OCI-LY1 (cell line): ENCODE measurements around the gene MYOF.
A peak's percentile ranks its signal among the peaks of the same experiment; 100 is the strongest.
"Not testable (repeated sequence)": the region's sequence is repeated elsewhere in the genome, so short reads cannot be mapped to it uniquely, and the experiment has no call there.

ENCODE experiments used
- H2AFZ ChIP-seq: fragments of 200-600 bp; sonication (generic), shearing (Covaris generic); 2 replicates; pipeline ENCODE4 v1.6.0; 2014; ENCODE audit warnings: antibody characterized with exemption, mild to moderate bottlenecking, low read length
- H3F3A ChIP-seq: fragments of 200-600 bp; sonication (generic), shearing (Covaris generic); 2 replicates; pipeline ENCODE4 v1.6.0; 2014; ENCODE audit warnings: mild to moderate bottlenecking, antibody characterized with exemption, low read length, moderate library complexity; ENCODE audit not compliant: insufficient read depth
- H3K27ac ChIP-seq: fragments of 200-600 bp; sonication (generic); 2 replicates; pipeline ENCODE4 v1.5.1; 2014; ENCODE audit warnings: low read length, mixed run types, mild to moderate bottlenecking, low read depth; ENCODE audit not compliant: poor library complexity, severe bottlenecking
- H3K27me3 ChIP-seq: fragments of 200-600 bp; sonication (generic); 2 replicates; pipeline ENCODE4 v1.6.0; 2014; ENCODE audit warnings: antibody characterized with exemption, mild to moderate bottlenecking, low read length, moderate library complexity; ENCODE audit not compliant: insufficient read depth
- H3K36me3 ChIP-seq: fragments of 200-600 bp; sonication (generic); 2 replicates; pipeline ENCODE4 v1.6.1; 2014; ENCODE audit warnings: mild to moderate bottlenecking, antibody characterized with exemption, low read length, moderate library complexity, mixed read lengths; ENCODE audit not compliant: insufficient read depth
- H3K4me1 ChIP-seq: fragments of 200-600 bp; sonication (generic); 2 replicates; pipeline ENCODE4 v1.5.1; 2014; ENCODE audit warnings: mild to moderate bottlenecking, low read length, moderate library complexity; ENCODE audit not compliant: insufficient read depth, severe bottlenecking
- H3K4me2 ChIP-seq: fragments of 200-600 bp; sonication (generic), shearing (Covaris generic); 2 replicates; pipeline ENCODE4 v1.6.1; 2014; ENCODE audit warnings: low read length
- H3K4me3 ChIP-seq: fragments of 200-600 bp; sonication (generic); 2 replicates; pipeline ENCODE4 v1.5.1; 2014; ENCODE audit warnings: low read length, low read depth, mild to moderate bottlenecking, mixed read lengths; ENCODE audit not compliant: poor library complexity, severe bottlenecking
- H3K79me2 ChIP-seq: fragments of 200-600 bp; shearing (Covaris generic); 2 replicates; pipeline ENCODE4 v1.6.1; 2016; ENCODE audit warnings: mixed run types, low read length, mixed read lengths; ENCODE audit not compliant: insufficient read depth
- H3K9ac ChIP-seq: fragments of 200-600 bp; sonication (generic), shearing (Covaris generic); 2 replicates; pipeline ENCODE4 v1.6.1; 2014; ENCODE audit warnings: mild to moderate bottlenecking, low read length, mixed read lengths
- H3K9me2 ChIP-seq: fragments of 200-600 bp; sonication (generic), shearing (Covaris generic); 2 replicates; pipeline ENCODE4 v1.6.1; 2014; ENCODE audit warnings: low read depth, mild to moderate bottlenecking, low read length, mixed read lengths
- H3K9me3 ChIP-seq: fragments of 200-600 bp; shearing (Covaris generic); 2 replicates; pipeline ENCODE4 v1.6.1; 2014; ENCODE audit warnings: low read length, mixed read lengths
- H4K20me1 ChIP-seq: fragments of 200-600 bp; sonication (generic), shearing (Covaris generic); 2 replicates; pipeline ENCODE4 v1.6.0; 2016; ENCODE audit warnings: mild to moderate bottlenecking, low read length; ENCODE audit not compliant: insufficient read depth
- EZH2 ChIP-seq: fragments of 200-600 bp; sonication (generic), shearing (Covaris generic); IDR thresholded peaks from 2 replicates; pipeline ENCODE4 v1.8.0; 2017; ENCODE audit warnings: borderline replicate concordance, mixed run types, mild to moderate bottlenecking, antibody characterized with exemption, low read length, moderate library complexity, mixed read lengths
- TF ChIP-seq, protein P1 (sequence below): fragments of 200-600 bp; sonication (generic), shearing (Covaris generic); IDR thresholded peaks from 2 replicates; pipeline ENCODE4 v1.5.1; 2017; ENCODE audit warnings: mild to moderate bottlenecking, antibody characterized with exemption, low read length, moderate library complexity, mixed read lengths

MYOF gene

GRCh38 chr10:93363891-93364648 lies 118.1 kb downstream of the MYOF start:
- Histone ChIP-seq H3K4me3 (no peak overlapping the region), H3K9me3 (no peaks in the 10 kb centered on the region), H3K4me1 (no peaks in the 10 kb centered on the region), H3F3A (no peaks in the 10 kb centered on the region), H3K36me3 (no peaks in the 10 kb centered on the region), H3K79me2 (no peaks in the 10 kb centered on the region), H3K4me2 (no peak overlapping the region), H2AFZ (no peak overlapping the region), H3K27me3 (no peaks in the 10 kb centered on the region), H3K9me2 (no peaks in the 10 kb centered on the region), H4K20me1 (no peaks in the 10 kb centered on the region), H3K9ac (no peak overlapping the region), H3K27ac (no peak overlapping the region)
- TF ChIP-seq, protein P1, sequence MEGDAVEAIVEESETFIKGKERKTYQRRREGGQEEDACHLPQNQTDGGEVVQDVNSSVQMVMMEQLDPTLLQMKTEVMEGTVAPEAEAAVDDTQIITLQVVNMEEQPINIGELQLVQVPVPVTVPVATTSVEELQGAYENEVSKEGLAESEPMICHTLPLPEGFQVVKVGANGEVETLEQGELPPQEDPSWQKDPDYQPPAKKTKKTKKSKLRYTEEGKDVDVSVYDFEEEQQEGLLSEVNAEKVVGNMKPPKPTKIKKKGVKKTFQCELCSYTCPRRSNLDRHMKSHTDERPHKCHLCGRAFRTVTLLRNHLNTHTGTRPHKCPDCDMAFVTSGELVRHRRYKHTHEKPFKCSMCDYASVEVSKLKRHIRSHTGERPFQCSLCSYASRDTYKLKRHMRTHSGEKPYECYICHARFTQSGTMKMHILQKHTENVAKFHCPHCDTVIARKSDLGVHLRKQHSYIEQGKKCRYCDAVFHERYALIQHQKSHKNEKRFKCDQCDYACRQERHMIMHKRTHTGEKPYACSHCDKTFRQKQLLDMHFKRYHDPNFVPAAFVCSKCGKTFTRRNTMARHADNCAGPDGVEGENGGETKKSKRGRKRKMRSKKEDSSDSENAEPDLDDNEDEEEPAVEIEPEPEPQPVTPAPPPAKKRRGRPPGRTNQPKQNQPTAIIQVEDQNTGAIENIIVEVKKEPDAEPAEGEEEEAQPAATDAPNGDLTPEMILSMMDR: no peak
- no peak for TF ChIP-seq EZH2

DNA sequence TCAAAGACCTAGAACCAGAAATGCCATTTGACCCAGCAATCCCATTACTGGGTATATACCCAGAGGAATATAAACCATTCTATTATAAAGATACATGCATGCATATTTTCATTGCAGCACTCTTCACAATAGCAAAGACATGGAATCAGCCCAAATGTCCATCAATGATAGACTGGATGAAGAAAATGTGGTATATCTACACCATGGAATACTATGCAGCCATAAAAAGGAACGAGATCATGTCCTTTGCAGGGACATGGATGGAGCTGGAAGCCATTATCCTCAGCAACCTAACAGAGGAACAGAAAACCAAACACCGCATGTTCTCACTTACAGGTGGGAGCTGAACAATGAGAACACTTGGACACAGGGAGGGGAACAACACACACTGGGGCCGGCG lies 123.7 kb downstream of the MYOF start:
- H3K27ac ChIP-seq, H3F3A ChIP-seq: not testable (repeated sequence)

DNA sequence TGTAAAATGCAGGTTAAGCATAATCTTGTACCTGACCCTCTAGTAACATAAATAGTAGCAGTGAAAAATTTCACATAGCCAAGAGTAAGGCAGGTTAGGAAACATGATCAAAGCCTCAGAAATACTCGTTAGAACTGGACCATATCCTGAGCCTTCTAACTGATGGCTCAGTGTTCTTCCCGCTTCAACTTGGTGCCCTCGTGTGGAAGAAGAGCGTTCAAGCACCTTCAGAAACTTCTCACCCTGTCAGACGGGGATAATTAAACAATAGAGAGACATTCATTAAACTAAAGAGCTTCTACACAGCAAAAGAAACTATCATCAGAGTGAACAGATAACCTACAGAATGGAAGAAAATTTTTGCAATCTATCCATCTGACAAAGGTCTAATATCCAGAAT lies 124.5 kb downstream of the MYOF start:
- no peaks in the 10 kb centered on the region for H3K27me3 ChIP-seq
- H4K20me1 ChIP-seq: no peaks in the 10 kb centered on the region
- no peaks in the 10 kb centered on the region for H3K9me2 ChIP-seq
- TF ChIP-seq EZH2: no peak
- TF ChIP-seq, protein P1: peak; percentile 39; the same call in 1 of the 2 replicates
- H2AFZ ChIP-seq: no peak overlapping the region
- H3K36me3 ChIP-seq: no peaks in the 10 kb centered on the region
- no peaks in the 10 kb centered on the region for H3K4me1 ChIP-seq
- no peaks in the 10 kb centered on the region for H3K9me3 ChIP-seq
- H3K4me3 ChIP-seq: no peak overlapping the region
- H3K9ac ChIP-seq: no peak overlapping the region
- no peak overlapping the region for H3K27ac ChIP-seq
- H3F3A ChIP-seq: no peaks in the 10 kb centered on the region
- H3K79me2 ChIP-seq: no peaks in the 10 kb centered on the region
- no peak overlapping the region for H3K4me2 ChIP-seq

More for the DNA sequence above, 123.7 kb downstream of the MYOF start:
- not testable (repeated sequence) for H2AFZ ChIP-seq, H3K36me3 ChIP-seq, H3K9ac ChIP-seq, H3K79me2 ChIP-seq, H3K9me2 ChIP-seq, H3K4me1 ChIP-seq, H3K4me3 ChIP-seq, H3K27me3 ChIP-seq, H4K20me1 ChIP-seq, H3K9me3 ChIP-seq, H3K4me2 ChIP-seq

- Histone ChIP-seq H3K4me3 (no peak overlapping the region), H3K36me3 (no peaks in the 10 kb centered on the region), H3K4me2 (no peak overlapping the region), H3K79me2 (no peaks in the 10 kb centered on the region), H2AFZ (no peak overlapping the region), H3F3A (no peaks in the 10 kb centered on the region), H3K4me1 (no peaks in the 10 kb centered on the region), H3K9ac (no peak overlapping the region), H3K27ac (no peak overlapping the region), H4K20me1 (no peaks in the 10 kb centered on the region), H3K9me3 (no peaks in the 10 kb centered on the region), H3K27me3 (no peaks in the 10 kb centered on the region), H3K9me2 (no peaks in the 10 kb centered on the region)
- no peak for TF ChIP-seq EZH2
- TF ChIP-seq, protein P1: no peak
Observed at GRCh38 chr10:93356516-93356915, 125.6 kb downstream of the MYOF start.
